ENCODE measurements around the gene EGLN2.

- TF ChIP-seq CTCF (IDR thresholded peaks at IDR 0.05) (no peak), EZH2 (IDR thresholded peaks at IDR 0.05) (no peak), EZH2phosphoT487 (IDR thresholded peaks at IDR 0.05) (no peak)
Observed at GRCh38 chr19:40756502-40757110, 42.4 kb upstream of the EGLN2 start.

All from neural progenitor cell (in vitro differentiated cells).